Chondrocyte (in vitro differentiated cells): ENCODE results near the gene CUEDC1. TPM values are rescaled to one million over a fixed set of nuclear protein-coding genes. Genes with fewer than 3 reads are reported as not detected.

Experiments used
- DNase-seq: peaks from one replicate; pipeline ENCODE4 v3.0.0; 2021; ENCODE audit warnings: mixed read lengths, low spot score
- H3K27ac Mint-ChIP-seq: one replicate; pipeline ENCODE4 v1.8.0; 2021; ENCODE audit warnings: mild to moderate bottlenecking, moderate library complexity, mixed read lengths; ENCODE audit not compliant: unreplicated experiment
- H3K27me3 Mint-ChIP-seq: 2 replicates; pipeline ENCODE4 v1.8.0; 2021; ENCODE audit warnings: low read depth, mixed read lengths
- H3K36me3 Mint-ChIP-seq: 2 replicates; pipeline ENCODE4 v1.8.0; 2021; ENCODE audit warnings: low read depth, mixed read lengths
- H3K4me1 Mint-ChIP-seq: 2 replicates; pipeline ENCODE4 v1.8.0; 2021; ENCODE audit warnings: low read depth, mild to moderate bottlenecking, mixed read lengths
- H3K4me3 Mint-ChIP-seq: one replicate; pipeline ENCODE4 v1.8.0; 2021; ENCODE audit warnings: mild to moderate bottlenecking, moderate library complexity, mixed read lengths; ENCODE audit not compliant: unreplicated experiment
- H3K9me3 Mint-ChIP-seq: 2 replicates; pipeline ENCODE4 v1.8.0; 2021; ENCODE audit warnings: low read depth, mixed read lengths
- CTCF ChIP-seq: fragments of 200-600 bp; sonication (generic); IDR thresholded peaks from 2 replicates; pipeline ENCODE4 v1.5.0; 2021; ENCODE audit warnings: antibody characterized with exemption, mild to moderate bottlenecking, moderate library complexity
- total RNA-seq: library from RNA; stranded (reverse); gene quantifications from 3 replicates; pipeline ENCODE4 v1.2.1, GENCODE V29; 2021

CUEDC1 gene
- total RNA-seq, 1 donor from 2014 or later, result 41.9 TPM

- Mint-ChIP-seq H3K4me3 (no peak overlapping the region), H3K36me3 (no peaks in the 10 kb centered on the region), H3K4me1 (peaks cover 43% of the 10 kb centered on the region), H3K27me3 (no peaks in the 10 kb centered on the region), H3K27ac (no peak overlapping the region), H3K9me3 (no peaks in the 10 kb centered on the region)
- DNase-seq, result no peak
- TF ChIP-seq CTCF, result no peak
Observed at GRCh38 chr17:57937492-57937891, 17.7 kb downstream of the CUEDC1 start.

- Mint-ChIP-seq H3K27me3 (no peaks in the 10 kb centered on the region), H3K4me1 (peaks cover 42% of the 10 kb centered on the region)
- no peak for DNase-seq
Observed at GRCh38 chr17:57935833-57936807, 19.1 kb downstream of the CUEDC1 start.

GRCh38 chr17:57931488-57932137 is 23.6 kb downstream of the CUEDC1 start:
- Mint-ChIP-seq H3K27ac (no peak overlapping the region), H3K27me3 (no peaks in the 10 kb centered on the region), H3K9me3 (no peaks in the 10 kb centered on the region), H3K4me1 (peaks cover 50% of the 10 kb centered on the region), H3K36me3 (peaks cover 2% of the 10 kb centered on the region), H3K4me3 (no peak overlapping the region)
- TF ChIP-seq CTCF, result no peak
- no peak for DNase-seq

More at GRCh38 chr17:57935833-57936807, 19.1 kb downstream of the CUEDC1 start:
- Mint-ChIP-seq H3K9me3 (no peaks in the 10 kb centered on the region), H3K4me3 (no peak overlapping the region), H3K36me3 (peaks cover 2% of the 10 kb centered on the region), H3K27ac (peak overlapping the region; percentile 85)
- no peak for TF ChIP-seq CTCF

GRCh38 chr17:57930239-57930638 is 25.0 kb downstream of the CUEDC1 start:
- Mint-ChIP-seq H3K4me3 (no peak overlapping the region), H3K27me3 (no peaks in the 10 kb centered on the region), H3K27ac (no peak overlapping the region), H3K36me3 (peaks cover 2% of the 10 kb centered on the region), H3K9me3 (no peaks in the 10 kb centered on the region), H3K4me1 (peaks cover 40% of the 10 kb centered on the region)
- no peak for TF ChIP-seq CTCF
- no peak for DNase-seq

- H3K4me1 Mint-ChIP-seq, result peaks cover 44% of the 10 kb centered on the region
- peaks cover 2% of the 10 kb centered on the region for H3K36me3 Mint-ChIP-seq
- DNase-seq, result no peak
- H3K27ac Mint-ChIP-seq, result no peak overlapping the region
- no peaks in the 10 kb centered on the region for H3K27me3 Mint-ChIP-seq
- H3K9me3 Mint-ChIP-seq, result no peaks in the 10 kb centered on the region
- H3K4me3 Mint-ChIP-seq, result no peak overlapping the region
- TF ChIP-seq CTCF, result no peak
Observed at GRCh38 chr17:57929386-57929785, 25.8 kb downstream of the CUEDC1 start.
